Activated T-cell treated with anti-CD3 and anti-CD28 coated beads, Interleukin-2, amount 50 U/mL, for 24 hours (primary cell): ENCODE data around the gene SOD1.

Experiments
- DNase-seq: peaks from one replicate; pipeline ENCODE4 v3.0.0-alpha.2; 2020
- H3K27ac Mint-ChIP-seq: 2 replicates; pipeline ENCODE4 v1.8.0; 2020; ENCODE audit warnings: mild to moderate bottlenecking, mixed read lengths
- H3K27me3 Mint-ChIP-seq: 2 replicates; pipeline ENCODE4 v1.8.0; 2020; ENCODE audit warnings: mixed read lengths
- H3K36me3 Mint-ChIP-seq: 2 replicates; pipeline ENCODE4 v1.8.0; 2020; ENCODE audit warnings: low read depth, mixed read lengths
- H3K4me1 Mint-ChIP-seq: 2 replicates; pipeline ENCODE4 v1.8.0; 2020; ENCODE audit warnings: low read depth, mixed read lengths
- H3K4me3 Mint-ChIP-seq: 2 replicates; pipeline ENCODE4 v1.8.0; 2020; ENCODE audit warnings: mild to moderate bottlenecking, moderate library complexity, mixed read lengths
- H3K9me3 Mint-ChIP-seq: 2 replicates; pipeline ENCODE4 v1.8.0; 2020; ENCODE audit warnings: mixed read lengths

SOD1 gene

GRCh38 chr21:31713973-31714740 is 54.7 kb downstream of the SOD1 start:
- Mint-ChIP-seq H3K4me1 (peaks cover 88% of the 10 kb centered on the region), H3K9me3 (no peaks in the 10 kb centered on the region), H3K27ac (peak overlapping the region; percentile 96), H3K27me3 (no peaks in the 10 kb centered on the region), H3K36me3 (peaks cover 22% of the 10 kb centered on the region), H3K4me3 (peak overlapping the region; percentile 1)
- no peak for DNase-seq

- no peak overlapping the region for H3K4me3 Mint-ChIP-seq
- H3K27ac Mint-ChIP-seq: peak overlapping the region; percentile 96
- H3K4me1 Mint-ChIP-seq: peaks cover 85% of the 10 kb centered on the region
- no peaks in the 10 kb centered on the region for H3K27me3 Mint-ChIP-seq
- H3K9me3 Mint-ChIP-seq: no peaks in the 10 kb centered on the region
- DNase-seq: no peak
- H3K36me3 Mint-ChIP-seq: peaks cover 20% of the 10 kb centered on the region
Observed at GRCh38 chr21:31714741-31715365, 55.4 kb downstream of the SOD1 start.

- Mint-ChIP-seq H3K36me3 (peaks cover 18% of the 10 kb centered on the region), H3K9me3 (no peaks in the 10 kb centered on the region), H3K4me3 (no peak overlapping the region), H3K4me1 (peaks cover 83% of the 10 kb centered on the region), H3K27me3 (no peaks in the 10 kb centered on the region), H3K27ac (peak overlapping the region; percentile 58)
- DNase-seq: no peak
Observed at GRCh38 chr21:31716106-31716505, 56.6 kb downstream of the SOD1 start.
